ENCODE results near the gene ATP10A. TPM values are rescaled to one million over a fixed set of nuclear protein-coding genes. Genes with fewer than 3 reads are reported as not detected.

ATP10A gene
- total RNA-seq, 6 experiments from 2014 or later = 31.0 to 39.5 (median 33.9) TPM

GRCh38 chr15:25784876-25785640, 78.1 kb downstream of the ATP10A start:
- TF ChIP-seq CTCF (IDR thresholded peaks at IDR 0.05) = no peak
- Mint-ChIP-seq H3K9me3 (no peaks in the 10 kb centered on the region), H3K4me1 (ENCODE audit: low read depth) (peaks cover 78% of the 10 kb centered on the region), H3K27me3 (ENCODE audit: insufficient read depth) (no peaks in the 10 kb centered on the region), H3K27ac (peak overlapping the region; percentile 99), H3K4me3 (peak overlapping the region; percentile 81), H3K36me3 (ENCODE audit: low read depth) (peaks cover 16% of the 10 kb centered on the region)
- peak; percentile 98 for DNase-seq

- no peaks in the 10 kb centered on the region for H3K9me3 Mint-ChIP-seq
- peak overlapping the region; percentile 99 for H3K27ac Mint-ChIP-seq
- H3K27me3 Mint-ChIP-seq (ENCODE audit: insufficient read depth) = no peaks in the 10 kb centered on the region
- DNase-seq = peak; percentile 28
- TF ChIP-seq CTCF (IDR thresholded peaks at IDR 0.05) = peak; percentile 78
- H3K4me1 Mint-ChIP-seq (ENCODE audit: low read depth) = peaks cover 66% of the 10 kb centered on the region
- H3K36me3 Mint-ChIP-seq (ENCODE audit: low read depth) = peaks cover 16% of the 10 kb centered on the region
- H3K4me3 Mint-ChIP-seq = peak overlapping the region; percentile 81
Measured at GRCh38 chr15:25783607-25784540, 79.3 kb downstream of the ATP10A start.

GRCh38 chr15:25783134-25783533, 80.0 kb downstream of the ATP10A start:
- peak overlapping the region; percentile 99 for H3K27ac Mint-ChIP-seq
- no peak for TF ChIP-seq CTCF (IDR thresholded peaks at IDR 0.05)
- no peak for DNase-seq
- no peaks in the 10 kb centered on the region for H3K9me3 Mint-ChIP-seq
- H3K4me1 Mint-ChIP-seq (ENCODE audit: low read depth) = peaks cover 64% of the 10 kb centered on the region
- H3K27me3 Mint-ChIP-seq (ENCODE audit: insufficient read depth) = no peaks in the 10 kb centered on the region
- H3K36me3 Mint-ChIP-seq (ENCODE audit: low read depth) = peaks cover 16% of the 10 kb centered on the region
- H3K4me3 Mint-ChIP-seq = peak overlapping the region; percentile 81; the same call in 1 of the 2 replicates

- H3K9me3 Mint-ChIP-seq = no peaks in the 10 kb centered on the region
- no peak for TF ChIP-seq CTCF (IDR thresholded peaks at IDR 0.05)
- no peak overlapping the region for H3K4me3 Mint-ChIP-seq
- H3K27ac Mint-ChIP-seq = no peak overlapping the region
- peaks cover 61% of the 10 kb centered on the region for H3K4me1 Mint-ChIP-seq (ENCODE audit: low read depth)
- no peak for DNase-seq
- peaks cover 15% of the 10 kb centered on the region; the same call in 1 of the 2 replicates for H3K36me3 Mint-ChIP-seq (ENCODE audit: low read depth)
- no peaks in the 10 kb centered on the region; the same call in 1 of the 2 replicates for H3K27me3 Mint-ChIP-seq (ENCODE audit: insufficient read depth)
Measured at GRCh38 chr15:25780479-25781255, 82.5 kb downstream of the ATP10A start.

- Mint-ChIP-seq H3K4me3 (no peak overlapping the region), H3K27ac (peak overlapping the region; percentile 51; the same call in 1 of the 2 replicates)
Measured at GRCh38 chr15:25778161-25778560, 85.0 kb downstream of the ATP10A start.

More at GRCh38 chr15:25778161-25778560, 85.0 kb downstream of the ATP10A start:
- H3K27me3 Mint-ChIP-seq (ENCODE audit: insufficient read depth) = no peaks in the 10 kb centered on the region; the same call in 1 of the 2 replicates
- TF ChIP-seq CTCF (IDR thresholded peaks at IDR 0.05) = no peak
- peaks cover 8% of the 10 kb centered on the region; the same call in 1 of the 2 replicates for H3K36me3 Mint-ChIP-seq (ENCODE audit: low read depth)
- H3K9me3 Mint-ChIP-seq = no peaks in the 10 kb centered on the region
- peaks cover 59% of the 10 kb centered on the region for H3K4me1 Mint-ChIP-seq (ENCODE audit: low read depth)
- no peak for DNase-seq
